Activated naive CD8-positive, alpha-beta T cell treated with anti-CD3 and anti-CD28 coated beads, Interleukin-2, amount 50 U/mL, for 16 hours (primary cell): ENCODE results near the gene TAP1.

Source experiments
- DNase-seq: peaks from one replicate; pipeline ENCODE4 v3.0.0-alpha.2; 2020; ENCODE audit warnings: low read depth, low spot score

Gene TAP1

DNA sequence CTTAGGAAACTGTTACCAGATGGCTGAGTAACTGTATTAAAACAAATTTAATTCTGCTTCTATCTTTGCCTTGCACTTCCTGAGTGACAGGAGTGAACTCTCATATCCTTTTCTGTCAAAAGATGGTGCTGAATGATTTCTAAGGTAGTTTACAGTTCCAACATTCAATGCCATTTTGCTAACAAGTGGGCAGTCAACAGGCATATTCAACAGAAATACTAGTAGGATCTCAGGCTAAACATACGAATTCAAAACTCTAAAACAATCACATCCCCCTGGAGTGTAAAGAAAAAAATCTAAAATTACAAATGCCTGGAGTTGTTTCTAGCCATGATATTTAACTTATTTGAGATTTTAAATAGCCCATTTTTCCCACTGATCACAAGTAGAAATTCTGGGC, 7.2 kb upstream of the TAP1 start:
- DNase-seq, result no peak

DNA sequence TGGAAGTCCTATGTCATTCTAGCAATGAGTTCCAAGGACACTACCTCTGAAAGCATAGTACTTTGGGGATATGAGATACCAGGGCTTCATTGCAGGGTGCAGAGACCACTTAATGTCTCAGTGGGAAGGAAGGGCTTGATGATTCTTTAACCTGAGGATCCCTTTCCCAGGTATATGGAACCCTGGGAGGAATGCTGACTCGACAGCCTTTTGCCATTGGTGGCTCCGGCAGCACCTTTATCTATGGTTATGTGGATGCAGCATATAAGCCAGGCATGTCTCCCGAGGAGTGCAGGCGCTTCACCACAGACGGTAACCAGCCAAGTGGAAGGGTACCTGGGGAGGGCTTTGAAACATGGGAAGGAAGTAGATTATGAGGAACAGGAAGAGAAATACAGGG, 4.7 kb upstream of the TAP1 start:
- no peak for DNase-seq

DNA sequence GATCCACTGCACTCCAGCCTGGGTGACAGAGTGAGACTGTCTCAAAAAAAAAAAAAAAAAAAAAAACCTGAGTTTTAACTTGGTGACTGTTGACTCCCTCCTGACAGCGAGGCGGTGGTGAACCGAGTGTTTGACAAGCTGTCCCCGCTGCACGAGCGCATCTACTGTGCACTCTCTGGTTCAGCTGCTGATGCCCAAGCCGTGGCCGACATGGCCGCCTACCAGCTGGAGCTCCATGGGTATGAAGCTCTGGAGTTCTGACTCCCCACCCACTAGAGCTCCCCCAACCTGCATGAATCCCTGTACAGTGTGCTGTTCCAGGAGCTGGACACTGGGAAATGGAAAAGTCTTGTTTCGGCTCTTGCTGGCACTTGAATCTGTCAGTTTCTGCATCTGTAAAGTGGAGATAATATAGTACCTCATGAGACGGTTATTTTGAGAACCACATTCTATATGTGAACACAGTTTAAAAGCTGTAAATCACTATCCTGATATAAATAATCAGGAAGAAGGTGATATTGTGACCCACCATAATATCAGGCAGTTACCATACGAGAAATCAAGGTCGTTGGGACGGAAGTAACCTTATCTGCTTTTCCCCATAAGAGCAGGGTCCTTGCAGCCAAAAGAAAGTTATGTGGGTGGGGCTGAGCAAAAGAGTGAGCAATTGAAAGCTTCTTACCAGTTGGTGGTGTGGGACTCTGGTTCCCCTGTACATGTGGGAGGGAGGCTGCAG, 3.8 kb upstream of the TAP1 start:
- DNase-seq, result no peak

DNA sequence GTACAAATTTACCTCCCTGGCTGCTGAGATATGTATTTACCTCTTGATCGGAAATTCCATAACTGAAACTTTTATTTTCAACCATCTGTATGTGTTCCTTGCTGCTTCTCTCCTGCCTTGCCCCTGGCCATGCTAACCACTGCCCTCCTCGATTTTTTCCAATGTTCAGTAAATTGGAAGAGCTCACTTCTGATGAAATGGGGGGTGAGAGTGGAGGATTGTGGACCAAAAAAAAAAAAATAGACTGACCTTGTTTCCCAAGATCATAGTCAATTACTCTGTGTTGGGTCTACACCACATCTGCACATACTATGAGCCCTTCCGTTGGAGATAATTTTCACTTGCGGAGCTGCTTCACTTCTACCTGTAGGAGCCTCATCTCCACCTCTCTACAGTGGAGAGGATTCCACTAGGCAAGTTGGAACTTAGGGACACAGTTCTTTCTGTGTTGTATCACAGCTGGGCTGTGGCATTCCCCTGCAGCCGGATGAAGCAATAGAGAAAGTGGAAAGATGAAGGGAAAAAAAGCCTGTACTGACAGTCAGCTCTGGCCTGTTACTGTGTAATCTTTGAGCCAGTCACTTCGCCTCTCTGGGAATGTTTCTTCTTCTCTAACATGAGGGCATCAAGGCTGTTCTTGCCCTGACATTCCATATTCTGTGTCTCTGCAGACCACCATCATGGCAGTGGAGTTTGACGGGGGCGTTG, 2.1 kb upstream of the TAP1 start:
- DNase-seq, result no peak

DNA sequence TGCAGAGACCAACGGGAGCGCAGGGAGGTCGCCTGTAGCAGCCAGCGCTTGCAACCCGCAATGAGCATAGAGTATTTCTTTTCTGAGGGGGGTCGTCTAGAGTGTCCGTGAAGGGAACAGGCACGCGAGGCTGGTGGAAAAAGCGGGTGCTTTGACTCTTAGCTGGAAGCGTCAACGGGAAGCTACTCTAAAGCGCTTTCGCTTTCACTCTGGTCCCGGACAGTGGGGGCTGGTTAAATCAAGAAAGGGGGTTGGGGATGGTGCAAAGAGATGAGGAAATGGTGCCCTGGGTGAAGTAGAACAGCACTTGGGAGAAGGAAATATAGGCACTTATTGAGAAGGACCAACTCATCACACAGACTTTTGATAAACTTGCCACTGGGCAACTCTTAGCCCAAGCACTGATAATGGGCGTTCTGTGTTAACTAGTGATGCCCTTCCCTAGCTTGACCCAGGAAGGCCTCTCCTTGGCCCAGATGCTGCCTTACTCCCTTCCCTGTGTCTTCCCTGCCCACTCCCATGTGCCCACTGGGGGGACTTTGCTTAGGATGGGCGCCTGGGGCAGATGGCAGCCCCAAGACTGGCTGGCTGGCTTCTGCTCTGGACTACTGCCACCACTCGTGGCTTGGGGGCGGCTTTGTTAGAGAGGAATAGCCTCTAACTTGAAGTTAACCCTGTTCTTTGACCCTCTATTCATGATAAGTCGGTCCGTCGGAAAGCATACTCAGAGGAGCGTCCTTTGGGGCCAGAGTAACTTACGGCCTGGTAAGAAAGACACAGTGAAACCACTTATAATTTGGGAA, 1.1 kb upstream of the TAP1 start:
- peak; percentile 58 for DNase-seq

DNA sequence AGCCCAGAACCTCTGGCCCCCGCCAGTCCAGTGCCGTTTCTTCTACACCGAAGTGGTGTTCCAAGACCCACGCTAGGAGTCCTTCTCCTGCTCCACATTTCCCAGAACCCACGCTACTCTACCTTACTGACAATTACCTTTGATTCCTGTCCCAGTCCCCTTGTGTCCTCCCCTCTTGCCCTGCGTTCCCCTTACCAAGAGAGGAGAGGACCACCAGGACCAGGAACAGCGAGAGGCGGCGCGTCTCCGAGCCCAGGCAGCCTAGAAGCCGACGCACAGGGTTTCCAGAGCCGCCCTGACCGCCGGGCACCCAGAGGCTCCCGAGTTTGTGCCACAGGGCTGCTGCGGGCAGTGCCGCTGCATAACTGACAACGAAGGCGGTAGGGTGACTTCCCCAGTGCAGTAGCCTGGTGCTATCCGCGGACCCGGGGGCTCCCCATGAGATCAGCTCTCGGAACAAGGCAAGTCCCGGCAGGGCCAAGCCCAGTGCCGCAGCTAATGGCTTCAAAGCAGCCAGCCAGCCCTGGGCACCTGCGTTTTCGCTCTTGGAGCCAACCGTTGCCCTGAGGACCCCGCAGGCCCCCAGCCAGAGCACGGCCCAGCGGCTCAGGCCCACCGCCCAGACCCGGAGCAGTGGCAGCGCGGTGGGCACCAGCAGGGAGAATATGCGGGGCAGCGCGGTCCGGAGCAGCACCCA, 512 bp downstream of the TAP1 start:
- no peak for DNase-seq

DNA sequence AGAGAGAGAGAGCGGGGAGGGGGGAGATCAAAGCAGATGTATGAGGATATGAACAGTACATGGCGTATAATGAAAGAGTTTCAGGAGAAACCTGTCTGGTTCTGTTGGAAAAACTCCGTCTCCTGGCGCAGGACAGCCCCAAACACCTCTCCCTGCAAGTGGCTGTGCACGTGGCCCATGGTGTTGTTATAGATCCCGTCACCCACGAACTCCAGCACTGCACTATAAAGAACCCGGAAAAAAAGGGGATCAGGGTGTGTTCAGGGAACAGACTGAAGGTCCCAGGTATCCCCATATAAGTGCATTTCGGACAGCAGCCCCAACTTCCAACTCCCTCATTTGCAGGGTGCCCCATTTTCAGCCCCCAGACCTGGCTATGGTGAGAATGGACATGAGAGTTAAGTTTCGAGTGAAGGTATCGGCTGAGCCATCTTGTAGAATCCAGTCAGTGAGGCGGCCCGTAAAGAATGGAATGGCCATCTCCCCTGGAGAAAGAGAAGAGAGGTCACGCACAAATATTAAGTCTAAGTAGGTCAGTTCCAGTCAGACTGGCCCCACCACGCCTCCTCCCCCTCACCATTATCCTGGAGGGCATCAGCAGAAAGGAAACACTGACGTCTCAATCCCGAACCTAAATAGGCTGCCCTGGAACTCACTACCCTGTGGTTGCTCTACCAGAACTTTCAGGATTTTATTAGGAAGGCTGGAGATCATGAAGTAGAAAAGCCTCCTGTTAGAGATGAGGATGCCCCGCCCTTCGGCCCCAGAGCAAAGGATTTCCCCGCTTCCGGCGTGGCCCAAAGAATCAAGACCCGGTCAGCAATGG, 1.3 kb downstream of the TAP1 start:
- no peak for DNase-seq

DNA sequence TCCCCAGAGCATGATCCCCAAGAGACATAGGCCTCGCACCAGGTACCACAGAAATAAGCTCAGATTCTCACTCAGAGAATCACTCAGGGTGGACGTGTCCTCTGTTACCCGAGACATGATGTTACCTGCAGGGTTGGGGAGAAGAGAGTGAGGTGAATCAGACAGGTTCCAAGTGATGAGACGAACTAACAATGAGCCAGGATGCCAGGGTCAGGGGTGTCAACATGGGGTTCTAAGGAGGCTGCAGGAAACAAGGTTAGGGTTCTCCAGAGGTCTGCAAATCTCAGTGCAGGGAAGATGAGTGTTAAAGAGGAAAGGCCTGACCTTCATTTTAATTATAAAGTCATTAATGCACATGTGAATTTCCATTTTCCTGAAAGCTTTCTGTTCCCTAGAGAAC, 2.5 kb downstream of the TAP1 start:
- DNase-seq, result no peak

DNA sequence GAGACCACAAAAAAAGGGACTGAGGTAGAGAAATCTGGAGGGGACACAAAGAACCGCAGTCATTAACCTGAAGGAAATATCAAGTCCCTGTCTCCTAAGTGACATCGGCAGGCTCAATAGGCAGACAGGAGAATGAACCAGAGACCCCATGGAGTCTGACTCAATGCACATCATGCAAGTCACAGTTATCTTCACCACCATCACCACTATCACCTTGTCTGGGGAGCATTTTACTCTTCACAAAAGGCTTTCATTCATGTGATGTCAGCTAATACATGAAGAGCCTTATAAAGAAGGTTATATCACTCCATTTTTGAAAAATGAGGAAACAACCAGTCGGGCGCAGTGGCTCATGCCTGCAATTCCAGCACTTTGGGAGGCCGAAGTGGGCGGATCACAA, 4.4 kb downstream of the TAP1 start:
- DNase-seq, result no peak

DNA sequence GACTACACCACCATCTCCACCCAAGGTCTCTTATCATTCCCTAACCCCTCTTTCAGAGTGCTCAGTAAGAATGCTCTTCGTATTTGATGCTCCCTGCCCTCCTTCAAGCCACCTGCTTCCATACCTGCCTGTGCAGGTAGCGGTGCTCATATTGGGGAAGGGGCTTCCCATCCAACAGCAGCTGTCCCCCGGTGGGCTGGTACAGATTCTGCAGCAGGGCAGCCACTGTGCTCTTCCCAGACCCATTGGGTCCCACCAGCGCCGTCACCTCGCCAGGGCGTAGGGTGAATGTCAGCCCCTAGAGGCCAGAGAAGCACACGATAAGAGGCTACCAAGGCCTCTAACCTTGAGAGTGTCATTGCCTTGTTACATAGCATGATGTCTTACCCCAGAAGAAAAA, 5.7 kb downstream of the TAP1 start:
- DNase-seq, result no peak

DNA sequence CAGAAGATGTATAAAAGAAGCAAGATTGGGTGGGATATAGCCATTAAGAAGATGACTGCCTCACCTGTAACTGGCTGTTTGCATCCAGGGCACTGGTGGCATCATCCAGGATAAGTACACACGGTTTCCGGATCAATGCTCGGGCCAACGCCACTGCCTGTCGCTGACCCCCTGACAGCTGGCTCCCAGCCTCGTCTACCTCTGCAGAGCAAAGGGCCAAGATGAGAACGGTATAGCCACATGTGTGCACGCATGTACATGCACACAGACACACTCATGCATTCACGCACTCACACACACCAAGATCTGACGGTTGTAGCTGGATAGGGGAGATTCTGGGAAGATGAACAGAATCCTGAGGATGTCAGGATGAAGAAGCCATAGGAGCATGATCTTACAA, 6.5 kb downstream of the TAP1 start:
- DNase-seq, result no peak

DNA sequence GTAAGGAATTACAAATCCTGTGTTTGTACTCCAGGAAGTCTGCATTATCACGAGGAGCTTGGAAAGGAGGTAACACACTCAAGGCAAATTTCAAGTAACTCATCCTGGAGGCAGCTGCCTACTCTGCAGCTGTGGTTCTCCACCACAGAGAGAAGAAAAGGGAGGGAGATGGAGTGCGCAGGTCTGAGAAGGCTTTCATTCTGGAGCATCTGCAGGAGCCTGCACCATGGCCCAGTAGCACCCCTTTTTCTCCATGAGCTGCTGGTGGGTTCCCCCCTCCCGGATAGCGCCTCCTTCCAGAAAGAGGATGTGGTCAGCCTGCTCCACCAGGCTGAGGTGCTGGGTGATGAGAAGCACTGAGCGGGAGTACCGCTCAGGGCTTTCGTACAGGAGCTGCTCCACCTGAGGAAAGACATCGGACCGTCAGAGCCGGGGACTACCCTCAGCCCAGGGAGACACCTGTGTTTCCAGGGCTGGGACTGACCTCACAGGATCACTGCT, 8.1 kb downstream of the TAP1 start:
- DNase-seq, result no peak

DNA sequence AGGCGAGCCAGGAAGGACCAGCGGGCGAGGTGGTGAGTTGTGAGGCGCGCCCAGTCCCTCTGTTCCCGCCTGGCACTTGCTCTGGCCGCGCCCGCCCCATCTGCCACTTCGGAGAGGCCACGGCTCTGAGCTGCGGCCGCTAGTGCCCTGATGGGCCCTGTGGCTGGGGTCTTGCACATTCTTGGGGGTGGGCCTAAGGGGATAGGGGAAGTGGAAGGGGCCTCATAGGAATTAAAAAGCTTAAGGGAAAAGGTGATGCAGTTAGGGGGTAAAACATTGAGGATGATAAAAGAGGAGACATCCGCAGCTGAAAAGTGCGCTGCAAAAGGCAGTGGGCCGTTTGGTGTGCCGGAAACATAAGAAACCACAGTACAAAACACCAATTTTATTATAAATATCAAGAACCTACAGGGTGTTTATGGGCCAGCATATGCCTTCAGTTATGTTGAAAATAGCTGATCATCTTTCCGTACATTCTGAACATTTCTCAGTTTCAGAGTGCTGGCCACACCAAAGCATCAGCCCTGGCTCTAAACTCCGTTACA, 8.6 kb downstream of the TAP1 start:
- DNase-seq, result no peak

DNA sequence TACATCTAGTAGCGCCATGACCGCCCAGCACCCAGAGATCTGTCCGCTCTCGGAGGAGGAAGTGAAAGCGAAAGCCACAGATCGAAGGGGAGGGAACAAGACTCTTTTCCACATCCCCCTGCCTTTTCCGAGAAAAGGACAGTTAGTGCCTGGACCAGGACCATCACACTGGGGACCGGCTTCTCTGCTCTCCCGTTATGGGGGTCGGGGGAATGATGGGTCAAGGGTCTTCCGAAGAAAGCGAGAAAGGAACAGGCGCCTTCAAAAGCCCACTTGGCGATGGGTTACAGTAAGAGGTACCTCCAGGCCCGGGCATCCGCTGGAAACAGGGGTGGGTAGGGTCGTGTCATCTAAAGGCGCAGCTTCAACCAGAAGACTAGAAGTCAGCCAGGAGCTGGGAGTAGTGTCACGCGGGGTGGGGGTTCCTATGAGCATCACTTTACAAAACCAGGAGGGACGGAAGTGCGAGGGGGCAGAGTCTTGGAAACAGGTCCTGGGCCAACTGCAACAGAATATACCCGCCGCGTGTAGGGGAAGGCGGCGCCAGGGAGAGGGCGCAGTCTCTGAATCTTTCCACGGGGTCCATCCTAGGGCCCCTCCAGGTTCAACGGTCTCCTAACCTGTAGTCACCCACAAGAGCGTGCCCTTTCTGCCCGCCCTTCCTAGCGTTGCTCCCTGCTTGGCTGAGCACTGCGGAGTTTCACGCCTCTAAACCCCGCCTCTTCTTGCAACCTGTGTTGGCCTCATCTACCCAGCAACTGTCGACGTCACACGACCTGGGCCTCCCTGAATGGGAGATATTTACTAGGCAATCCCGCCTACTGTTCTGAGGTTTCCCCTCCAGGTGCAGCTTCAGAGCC, 9.3 kb downstream of the TAP1 start, which contains the start of gene PSMB8:
Gene PSMB8, minus strand, starts transcription at position 69 of the 860 bp plus-strand sequence. Its CDS starts 51 bp downstream, at position 18.
- DNase-seq, result peak; percentile 98

DNA sequence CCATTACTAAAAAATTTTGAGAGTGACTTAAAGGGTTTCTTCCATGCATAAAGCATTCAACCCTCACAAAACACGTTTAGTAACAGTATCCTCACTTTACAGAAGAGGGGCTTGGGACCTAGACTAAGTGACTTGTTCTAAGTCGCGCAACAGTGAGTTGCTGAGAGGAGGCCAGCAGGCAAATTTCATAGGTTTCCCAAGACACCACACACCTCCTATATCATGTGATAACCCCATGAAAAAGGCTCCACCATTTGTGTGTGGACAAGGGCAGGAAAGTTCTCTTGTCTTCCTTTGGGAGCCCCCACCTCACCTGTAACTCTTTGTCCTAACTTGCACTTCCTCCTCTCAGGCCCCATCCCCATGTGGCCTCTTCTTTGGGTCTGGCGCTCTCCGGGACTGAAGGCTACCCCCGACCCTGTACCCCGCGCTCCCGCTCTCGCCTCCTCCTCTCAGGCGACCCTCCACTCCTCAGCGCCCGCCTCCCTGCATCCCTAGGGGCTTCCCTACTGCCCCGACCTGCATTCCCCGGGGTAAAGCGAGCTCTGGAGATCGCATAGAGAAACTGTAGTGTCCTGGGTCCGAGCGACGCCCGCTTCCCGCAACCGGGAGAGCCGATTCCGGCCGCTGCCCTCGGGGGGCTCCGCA, 10.0 kb downstream of the TAP1 start:
- DNase-seq, result no peak

DNA sequence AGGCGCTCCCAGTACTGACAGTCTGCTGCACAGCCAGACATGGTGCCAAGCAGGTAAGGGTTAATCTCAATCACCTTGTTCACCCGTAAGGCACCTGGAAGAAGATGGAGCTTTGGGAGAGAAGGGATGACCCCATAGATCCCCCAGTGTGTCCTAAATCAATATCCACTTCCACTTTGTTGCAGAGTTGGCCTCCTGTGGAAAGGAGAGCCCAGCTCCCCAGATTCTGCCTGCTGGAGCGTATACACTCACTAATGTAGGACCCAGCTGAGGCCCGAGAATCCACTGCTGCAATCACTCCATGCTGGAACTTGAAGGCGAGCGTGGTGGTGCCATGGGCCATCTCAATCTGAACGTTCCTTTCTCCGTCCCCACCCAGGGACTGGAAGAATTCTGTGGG, 10.8 kb downstream of the TAP1 start:
- DNase-seq, result no peak

DNA sequence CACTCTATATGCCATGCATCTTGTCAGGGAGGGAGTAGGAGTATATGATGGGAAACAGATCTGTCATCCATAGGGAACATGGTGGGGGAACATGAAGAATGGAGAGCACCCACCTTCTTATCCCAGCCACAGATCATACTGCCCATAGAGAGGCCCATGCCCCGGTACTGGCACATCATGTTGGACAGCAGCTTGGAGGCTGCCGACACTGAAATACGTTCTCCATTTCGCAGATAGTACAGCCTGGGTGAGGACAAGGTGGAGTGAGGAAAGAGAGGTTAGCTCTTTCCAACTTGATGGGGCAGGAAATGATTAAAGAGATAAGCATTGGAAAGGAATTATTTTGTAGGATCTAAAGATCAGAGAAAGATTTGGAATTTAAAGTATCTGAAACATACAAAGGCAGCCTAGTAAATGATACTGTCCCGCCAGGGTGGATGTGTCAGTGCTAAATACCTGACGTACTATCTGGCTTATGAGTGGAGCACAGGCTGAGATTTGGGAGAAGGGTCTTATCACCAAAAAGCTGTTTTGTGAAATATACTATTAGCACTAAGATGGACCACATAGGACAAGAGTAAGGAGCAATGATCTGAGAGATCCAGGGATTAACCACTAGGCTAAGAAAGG, 11.4 kb downstream of the TAP1 start:
- no peak for DNase-seq

DNA sequence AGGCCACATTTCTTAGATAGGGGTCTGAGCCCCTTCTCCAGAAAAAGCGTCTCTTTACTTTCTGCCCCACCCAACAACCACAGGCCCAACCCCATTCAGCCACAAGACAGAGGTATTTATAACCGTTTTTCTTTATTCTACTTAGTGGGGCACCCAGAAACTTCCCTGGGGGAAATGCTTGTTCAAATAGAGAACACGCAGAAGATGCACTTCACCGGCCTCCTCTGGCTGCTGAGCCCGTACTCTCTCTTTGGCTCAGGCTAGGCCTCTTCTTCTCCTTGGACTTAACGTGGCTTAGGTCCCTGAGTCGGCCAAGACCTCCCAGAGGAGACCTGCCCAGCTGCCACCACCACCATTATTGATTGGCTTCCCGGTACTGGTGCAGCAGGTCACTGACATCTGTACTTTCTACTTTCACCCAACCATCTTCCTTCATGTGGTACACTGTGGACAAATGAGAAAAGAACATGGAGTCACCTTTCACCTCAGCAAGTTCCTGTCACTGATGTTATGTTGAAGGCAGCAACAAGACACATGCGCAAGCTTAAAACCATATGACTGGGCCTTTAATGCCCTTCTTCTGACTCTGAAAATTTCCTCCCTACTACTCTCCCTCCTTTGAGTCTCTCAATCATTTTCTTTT, 12.8 kb downstream of the TAP1 start:
- no peak for DNase-seq
